Central memory CD4-positive, alpha-beta T cell (primary cell): Measurements from ENCODE around the gene PNPLA7.
"Not testable (repeated sequence)": the region's sequence is repeated elsewhere in the genome, so short reads cannot be mapped to it uniquely, and the experiment has no call there.

ENCODE experiments used
- DNase-seq: peaks from one replicate; pipeline ENCODE4 v3.0.0; 2022

Gene PNPLA7

GRCh38 chr9:137477778-137478612, 72.2 kb downstream of the PNPLA7 start:
- DNase-seq, result no peak

GRCh38 chr9:137476856-137477255, 73.3 kb downstream of the PNPLA7 start:
- no peak for DNase-seq

GRCh38 chr9:137475666-137476065, 74.5 kb downstream of the PNPLA7 start:
- DNase-seq, result no peak

- no peak for DNase-seq
Measured at GRCh38 chr9:137474271-137474670, 75.9 kb downstream of the PNPLA7 start.

- DNase-seq, result no peak
Measured at GRCh38 chr9:137470785-137471184, 79.4 kb downstream of the PNPLA7 start.

GRCh38 chr9:137467896-137468295, 82.3 kb downstream of the PNPLA7 start:
- no peak for DNase-seq

GRCh38 chr9:137467161-137467581, 83.0 kb downstream of the PNPLA7 start:
- DNase-seq, result no peak

- not testable (repeated sequence) for DNase-seq
Measured at GRCh38 chr9:137466389-137467085, 83.7 kb downstream of the PNPLA7 start.

GRCh38 chr9:137465720-137466388, 84.3 kb downstream of the PNPLA7 start:
- DNase-seq, result no peak

GRCh38 chr9:137465000-137465719, 85.0 kb downstream of the PNPLA7 start:
- no peak for DNase-seq

- no peak for DNase-seq
Measured at GRCh38 chr9:137464291-137464999, 85.8 kb downstream of the PNPLA7 start.

GRCh38 chr9:137463931-137464290, 86.3 kb downstream of the PNPLA7 start:
- no peak for DNase-seq

GRCh38 chr9:137462986-137463930, 86.9 kb downstream of the PNPLA7 start:
- no peak for DNase-seq

- DNase-seq, result no peak
Measured at GRCh38 chr9:137462396-137462985, 87.7 kb downstream of the PNPLA7 start.

- DNase-seq, result peak; percentile 84
Measured at GRCh38 chr9:137461663-137462395, 88.4 kb downstream of the PNPLA7 start.

GRCh38 chr9:137461316-137461662, 88.9 kb downstream of the PNPLA7 start:
- DNase-seq, result no peak

GRCh38 chr9:137460363-137461315, 89.6 kb downstream of the PNPLA7 start:
- DNase-seq, result no peak

- DNase-seq, result no peak
Measured at GRCh38 chr9:137459601-137460362, 90.4 kb downstream of the PNPLA7 start.
